SH-SY5Y (cell line): ENCODE results near the gene UST.

Source experiments
- GATA2 ChIP-seq: IDR thresholded peaks from 2 replicates; pipeline ENCODE4 v1.6.1; 2011; ENCODE audit warnings: mild to moderate bottlenecking, low read depth, low read length
- GATA3 ChIP-seq: IDR thresholded peaks from 2 replicates; pipeline ENCODE4 v1.6.1; 2011; ENCODE audit warnings: low read depth, mild to moderate bottlenecking, low read length, moderate library complexity

The UST gene

GRCh38 chr6:148979014-148979901 lies 232.4 kb downstream of the UST start:
- no peak for TF ChIP-seq GATA3
- TF ChIP-seq GATA2 = no peak

GRCh38 chr6:148980234-148980633 lies 233.4 kb downstream of the UST start:
- TF ChIP-seq GATA3 (no peak), GATA2 (no peak)

GRCh38 chr6:148981515-148981914 lies 234.7 kb downstream of the UST start:
- TF ChIP-seq GATA2 (no peak), GATA3 (no peak)

GRCh38 chr6:148983101-148983761 lies 236.4 kb downstream of the UST start:
- no peak for TF ChIP-seq GATA3
- TF ChIP-seq GATA2 = no peak

GRCh38 chr6:148983966-148984365 lies 237.1 kb downstream of the UST start:
- TF ChIP-seq GATA3 = no peak
- no peak for TF ChIP-seq GATA2

- TF ChIP-seq GATA2 (no peak), GATA3 (no peak)
Measured at GRCh38 chr6:148984531-148985056, 237.8 kb downstream of the UST start.

- TF ChIP-seq GATA2 = no peak
- TF ChIP-seq GATA3 = no peak
Measured at GRCh38 chr6:148985499-148985898, 238.7 kb downstream of the UST start.

GRCh38 chr6:148986608-148987007 lies 239.8 kb downstream of the UST start:
- TF ChIP-seq GATA2 = no peak
- TF ChIP-seq GATA3 = no peak

- TF ChIP-seq GATA2 (no peak), GATA3 (no peak)
Measured at GRCh38 chr6:148987982-148988381, 241.2 kb downstream of the UST start.

GRCh38 chr6:148989585-148989984 lies 242.8 kb downstream of the UST start:
- TF ChIP-seq GATA3 (no peak), GATA2 (no peak)

- no peak for TF ChIP-seq GATA2
- no peak for TF ChIP-seq GATA3
Measured at GRCh38 chr6:148990403-148990802, 243.6 kb downstream of the UST start.

- TF ChIP-seq GATA2 = no peak
- TF ChIP-seq GATA3 = no peak
Measured at GRCh38 chr6:148996815-148997214, 250.0 kb downstream of the UST start.

- no peak for TF ChIP-seq GATA2
- TF ChIP-seq GATA3 = no peak
Measured at GRCh38 chr6:148997865-148998264, 251.0 kb downstream of the UST start.

- TF ChIP-seq GATA3 = no peak
- no peak for TF ChIP-seq GATA2
Measured at GRCh38 chr6:148998704-148999103, 251.9 kb downstream of the UST start.

GRCh38 chr6:148999501-148999900 lies 252.7 kb downstream of the UST start:
- TF ChIP-seq GATA3 = no peak
- TF ChIP-seq GATA2 = no peak
